GM12878 (cell line): ENCODE measurements around the gene EPHB1. TPM values are rescaled to one million over a fixed set of nuclear protein-coding genes. Genes with fewer than 3 reads are reported as not detected.

Source experiments
- ATAC-seq: fragments of 200-7000 bp; cut with Tn5 transposase; 3 replicates; pipeline ENCODE4 v1.9.1; 2020; ENCODE audit warnings: mild to moderate bottlenecking, moderate library complexity
- BruUV-seq: library from RNA; stranded (reverse); fragments of 400-500 nt; replicated peaks from 2 replicates; lab custom pipeline; 2021; lab: Mats Ljungman, UMichigan
- CTCF ChIA-PET: fragments of 300-600 bp; sonication (Branson Sonifier 250); formaldehyde crosslinking; extraction: SDS; loops from one replicate; lab custom pipeline; 2021; ENCODE audit warnings: inconsistent platforms; lab: Yijun Ruan, JAX
- POLR2A ChIA-PET: fragments of 350-600 bp; formaldehyde crosslinking; extraction: SDS; loops from one replicate; lab custom pipeline; 2021; ENCODE audit warnings: inconsistent platforms; lab: Charles Lee
- RAD21 ChIA-PET: fragments of 300-600 bp; sonication (Branson Sonifier 250); formaldehyde crosslinking; loops from one replicate; lab custom pipeline; 2023; ENCODE audit warnings: antibody characterized with exemption; ENCODE audit not compliant: unreplicated experiment; lab: Charles Lee
- SMC1A ChIA-PET: fragments of 300-600 bp; sonication (Branson Sonifier 250); formaldehyde crosslinking; loops from one replicate; lab custom pipeline; 2023; ENCODE audit not compliant: unreplicated experiment, uncharacterized antibody; lab: Charles Lee
- DNase-seq: peaks from one replicate; pipeline ENCODE4 v3.0.0-alpha.2; 2011; ENCODE audit warnings: low read depth, low spot score
- FAIRE-seq: peaks from 3 replicates; lab custom pipeline; 2011; peaks lifted over from hg19 to GRCh38; lab: Jason Lieb, UNC
- H2AFZ ChIP-seq: 2 replicates; pipeline ENCODE4 v1.6.0; 2011; ENCODE audit warnings: low read depth, low read length, control low read depth; ENCODE audit not compliant: control insufficient read depth
- H3K27ac ChIP-seq: 2 replicates; pipeline ENCODE4 v1.5.1; 2011; ENCODE audit warnings: control low read depth; ENCODE audit not compliant: control insufficient read depth, insufficient read depth
- H3K27me3 ChIP-seq, 2 experiments: replicated peaks in 1 of 2; 2 replicates each; pipeline versions ENCODE4 v1.6.0 to v1.6.1; 2011; ENCODE audit warnings: low read length in 1 of 2; ENCODE audit not compliant: control insufficient read depth in 2 of 2, insufficient read depth in 2 of 2
- H3K36me3 ChIP-seq, 2 experiments: 2 replicates each; pipeline ENCODE4 v1.5.1; 2011; ENCODE audit warnings: low read length in 1 of 2; ENCODE audit not compliant: control insufficient read depth in 2 of 2, insufficient read depth in 2 of 2
- H3K4me1 ChIP-seq: 2 replicates; pipeline ENCODE4 v1.6.1; 2011; ENCODE audit warnings: mild to moderate bottlenecking, low read length, moderate library complexity, mixed read lengths; ENCODE audit not compliant: control insufficient read depth, insufficient read depth
- H3K4me2 ChIP-seq: 2 replicates; pipeline ENCODE4 v1.6.0; 2011; ENCODE audit warnings: control low read depth; ENCODE audit not compliant: control insufficient read depth, insufficient read depth
- H3K4me3 ChIP-seq: fragments of 200-600 bp; sonication (generic); 2 replicates; pipeline ENCODE4 v1.5.1; 2016
- H3K79me2 ChIP-seq: 2 replicates; pipeline ENCODE4 v1.6.0; 2011; ENCODE audit warnings: low read length; ENCODE audit not compliant: control insufficient read depth, insufficient read depth
- H3K9ac ChIP-seq: 2 replicates; pipeline ENCODE4 v1.8.0; 2011; ENCODE audit warnings: low read length, control low read depth, mixed read lengths; ENCODE audit not compliant: control insufficient read depth, insufficient read depth
- H3K9me3 ChIP-seq: replicated peaks from 3 replicates; pipeline ENCODE4 v1.5.1; 2011; ENCODE audit warnings: mild to moderate bottlenecking, low read length; ENCODE audit not compliant: control insufficient read depth, insufficient read depth
- H4K20me1 ChIP-seq: 2 replicates; pipeline ENCODE4 v1.6.0; 2011; ENCODE audit not compliant: control insufficient read depth, insufficient read depth
- BMI1 ChIP-seq: fragments of 450-650 bp; IDR thresholded peaks from 2 replicates; pipeline ENCODE4 v1.6.1; 2016; ENCODE audit warnings: mild to moderate bottlenecking, moderate library complexity, borderline replicate concordance
- CBX5 ChIP-seq: sonication (generic); IDR thresholded peaks from 2 replicates; pipeline ENCODE4 v1.6.1; 2016; ENCODE audit warnings: low read depth, moderate library complexity, mild to moderate bottlenecking, inconsistent platforms
- EED ChIP-seq: sonication (generic); IDR thresholded peaks from 2 replicates; pipeline ENCODE4 v1.6.1; 2016; ENCODE audit warnings: antibody characterized with exemption, low read depth
- FOXK2 ChIP-seq: fragments of 450-650 bp; IDR thresholded peaks from 2 replicates; pipeline ENCODE4 v1.6.1; 2017; ENCODE audit warnings: mild to moderate bottlenecking, moderate library complexity
- GABPA ChIP-seq: IDR thresholded peaks from 2 replicates; pipeline ENCODE4 v1.6.1; 2014; ENCODE audit warnings: antibody characterized with exemption, low read depth, mild to moderate bottlenecking, inconsistent platforms
- HDAC2 ChIP-seq: fragments of 200-600 bp; sonication (generic); IDR thresholded peaks from 2 replicates; pipeline ENCODE4 v1.6.1; 2017
- IKZF2 ChIP-seq, 2 experiments: fragments of 450-650 bp; IDR thresholded peaks; 2 replicates each; pipeline ENCODE4 v1.6.1; 2017; ENCODE audit warnings: mild to moderate bottlenecking in 2 of 2, moderate library complexity in 2 of 2
- KAT2A ChIP-seq: conservative IDR thresholded peaks from 2 replicates; pipeline ENCODE4 v1.6.1; 2011; ENCODE audit warnings: low read depth, low read length; ENCODE audit not compliant: control insufficient read depth
- NKRF ChIP-seq: fragments of 450-650 bp; conservative IDR thresholded peaks from 2 replicates; pipeline ENCODE4 v1.6.1; 2017; ENCODE audit warnings: mild to moderate bottlenecking, moderate library complexity
- POU2F2 ChIP-seq: IDR thresholded peaks from 3 replicates; pipeline ENCODE4 v1.6.1; 2011; ENCODE audit warnings: low read depth, mild to moderate bottlenecking, low read length, borderline replicate concordance
- REST ChIP-seq: IDR thresholded peaks from 2 replicates; pipeline ENCODE4 v1.6.1; 2012; ENCODE audit warnings: mild to moderate bottlenecking, low read depth, low read length
- SMAD1 ChIP-seq: fragments of 450-650 bp; IDR thresholded peaks from 2 replicates; pipeline ENCODE4 v1.6.1; 2018; ENCODE audit warnings: mild to moderate bottlenecking, low read depth; ENCODE audit not compliant: partially characterized antibody
- TBL1XR1 ChIP-seq: IDR thresholded peaks from 2 replicates; pipeline ENCODE4 v1.6.1; 2012; ENCODE audit warnings: low read depth, low read length, improper control_type of control experiment
- TCF7 ChIP-seq: IDR thresholded peaks from 2 replicates; pipeline ENCODE4 v1.6.1; 2014; ENCODE audit warnings: antibody characterized with exemption, borderline replicate concordance
- ZNF207 ChIP-seq: fragments of 450-650 bp; IDR thresholded peaks from 2 replicates; pipeline ENCODE4 v1.6.1; 2014; ENCODE audit warnings: antibody characterized with exemption, mild to moderate bottlenecking, borderline replicate concordance
- ZNF217 ChIP-seq: fragments of 450-650 bp; IDR thresholded peaks from 2 replicates; pipeline ENCODE4 v1.6.1; 2017; ENCODE audit warnings: antibody characterized with exemption, mild to moderate bottlenecking
- ZNF24 ChIP-seq: fragments of 450-650 bp; IDR thresholded peaks from 2 replicates; pipeline ENCODE4 v1.6.1; 2017; ENCODE audit warnings: antibody characterized with exemption, mild to moderate bottlenecking
- WGBS: methylation state at CpG from one replicate; pipeline ENCODE4 v1.1.6; 2016; ENCODE audit warnings: low lambda C conversion rate; ENCODE audit not compliant: insufficient replicate concordance, insufficient coverage; ENCODE audit errors: missing lambda C conversion rate; 5-methylcytosine and 5-hydroxymethylcytosine counted together
- in situ Hi-C: fragments of 300-500 bp; cut with MboI; formaldehyde crosslinking; loops from 9 replicates; pipeline ENCODE4 v1.14.3; 2018; ENCODE audit warnings: mixed read lengths
- intact Hi-C: fragments of 100-400 bp; cut with micrococcal nuclease; formaldehyde crosslinking; loops from one replicate; pipeline ENCODE4 v1.14.2; 2022; ENCODE audit not compliant: unreplicated experiment
- polyA plus RNA-seq, 11 experiments: library from polyadenylated mRNA; depleted of rRNA in 4 of 11; unstranded in 6 of 11; stranded (reverse) in 5 of 11; fragments of >200 nt; fragmentation: Nextera tagmentation in 4 of 11; fragmentation: Illumina TruSeq in 1 of 11; extraction: Ambion mirVana in 4 of 11; extraction: Trizol in 1 of 11; gene quantifications; 1 replicate in 1 of 11; 2 replicates in 10 of 11; pipeline versions ENCODE4 v1.2.1 to v1.2.3, GENCODE V29; 2011 to 2016; ENCODE audit warnings: inconsistent platforms in 2 of 11, missing spikeins in 2 of 11, low read depth in 1 of 11
- total RNA-seq, 4 experiments: library from RNA; depleted of rRNA in 3 of 4; stranded (reverse); fragments of >200 nt in 3 of 4; fragmentation: Illumina TruSeq in 1 of 4; extraction: Trizol in 1 of 4; gene quantifications; 2 replicates each; pipeline versions ENCODE4 v1.2.1 to v1.2.3, GENCODE V29; 2013 to 2021
- TF ChIP-seq, protein P1 (sequence below): fragments of 450-650 bp; IDR thresholded peaks from 2 replicates; pipeline ENCODE4 v1.6.1; 2017; ENCODE audit warnings: mild to moderate bottlenecking, low read depth, inconsistent platforms; ENCODE audit not compliant: poor library complexity, severe bottlenecking

EPHB1 gene
- total and polyA plus RNA-seq, 10 of the 15 experiments (the other 5 are each of a cell fraction or from before 2014, with no cell fraction given): 0.33 to 23.8 (median 1.2) TPM

- RAD21 ChIA-PET: no interaction called here
- Histone ChIP-seq H3K4me3 (no peak overlapping the region), H3K9ac (no peak overlapping the region), H3K27me3 (no peaks in the 10 kb centered on the region), H4K20me1 (no peaks in the 10 kb centered on the region), H2AFZ (no peak overlapping the region), H3K79me2 (peaks cover 2% of the 10 kb centered on the region), H3K27ac (no peak overlapping the region), H3K36me3 (peaks cover 0 to 8% of the 10 kb centered on the region in 2 experiments; a peak in 2 of 4 replicates), H3K4me1 (no peaks in the 10 kb centered on the region; the same call in 1 of the 2 replicates), H3K9me3 (peaks cover 6% of the 10 kb centered on the region; the same call in 2 of the 3 replicates), H3K4me2 (no peak overlapping the region)
- FAIRE-seq: no peak
- TF ChIP-seq TCF7 (no peak), CBX5 (no peak), BMI1 (no peak), POU2F2 (no peak), TBL1XR1 (no peak), FOXK2 (no peak), ZNF217 (no peak), NKRF (no peak), ZNF207 (no peak), EED (no peak), KAT2A (no peak), IKZF2 (IDR thresholded peaks at IDR 0.05) (no peak), GABPA (no peak), SMAD1 (no peak), HDAC2 (no peak), REST (no peak), ZNF24 (no peak)
- TF ChIP-seq, protein P1, sequence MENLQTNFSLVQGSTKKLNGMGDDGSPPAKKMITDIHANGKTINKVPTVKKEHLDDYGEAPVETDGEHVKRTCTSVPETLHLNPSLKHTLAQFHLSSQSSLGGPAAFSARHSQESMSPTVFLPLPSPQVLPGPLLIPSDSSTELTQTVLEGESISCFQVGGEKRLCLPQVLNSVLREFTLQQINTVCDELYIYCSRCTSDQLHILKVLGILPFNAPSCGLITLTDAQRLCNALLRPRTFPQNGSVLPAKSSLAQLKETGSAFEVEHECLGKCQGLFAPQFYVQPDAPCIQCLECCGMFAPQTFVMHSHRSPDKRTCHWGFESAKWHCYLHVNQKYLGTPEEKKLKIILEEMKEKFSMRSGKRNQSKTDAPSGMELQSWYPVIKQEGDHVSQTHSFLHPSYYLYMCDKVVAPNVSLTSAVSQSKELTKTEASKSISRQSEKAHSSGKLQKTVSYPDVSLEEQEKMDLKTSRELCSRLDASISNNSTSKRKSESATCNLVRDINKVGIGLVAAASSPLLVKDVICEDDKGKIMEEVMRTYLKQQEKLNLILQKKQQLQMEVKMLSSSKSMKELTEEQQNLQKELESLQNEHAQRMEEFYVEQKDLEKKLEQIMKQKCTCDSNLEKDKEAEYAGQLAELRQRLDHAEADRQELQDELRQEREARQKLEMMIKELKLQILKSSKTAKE: no peak
- intact Hi-C loops: no loop called here
- POLR2A ChIA-PET: no interaction called here
- CTCF ChIA-PET: interaction anchor here (1.0 kb wide), 1 partner anchor 120 kb away, joined by 3 read pairs; no protein-coding TSS in a partner anchor
- DNase-seq: no peak
- SMC1A ChIA-PET: no interaction called here
- in situ Hi-C loops: no loop called here
- no TSS peak for BruUV-seq
- ATAC-seq: no peak
- 30% methylated on average over 4 of the region's 4 CpGs for WGBS
Observed at GRCh38 chr3:134894533-134894932, 99.5 kb downstream of the EPHB1 start.
